WTC11 (cell line): Measurements from ENCODE around the gene ANKRD33. TPM values are rescaled to one million over a fixed set of nuclear protein-coding genes. Genes with fewer than 3 reads are reported as not detected.

Experiments
- ATAC-seq: fragments of 200-7000 bp; cut with Tn5 transposase; 2 replicates; pipeline ENCODE4 v1.10.0; 2021; ENCODE audit warnings: mild to moderate bottlenecking, moderate library complexity
- CTCF ChIA-PET: fragments of 300-600 bp; sonication (Branson Sonifier 250); formaldehyde crosslinking; loops from one replicate; lab custom pipeline; 2021; ENCODE audit warnings: antibody characterized with exemption; lab: Charles Lee
- POLR2A ChIA-PET: fragments of 350-600 bp; sonication (Branson Sonifier 250); formaldehyde crosslinking; loops from one replicate; lab custom pipeline; 2021; ENCODE audit warnings: antibody characterized with exemption; lab: Charles Lee
- DNase-seq: peaks from one replicate; pipeline ENCODE4 v3.0.0; 2021; ENCODE audit warnings: low spot score
- H3K27ac Mint-ChIP-seq: 2 replicates; pipeline ENCODE4 v1.8.0; 2021; ENCODE audit warnings: mixed read lengths
- H3K27me3 Mint-ChIP-seq: 2 replicates; pipeline ENCODE4 v1.8.0; 2021; ENCODE audit warnings: low read depth, mild to moderate bottlenecking, moderate library complexity, mixed read lengths
- H3K36me3 Mint-ChIP-seq: 2 replicates; pipeline ENCODE4 v1.8.0; 2021; ENCODE audit warnings: mixed read lengths
- H3K4me1 Mint-ChIP-seq: 2 replicates; pipeline ENCODE4 v1.8.0; 2022; ENCODE audit warnings: mixed read lengths
- H3K4me3 Mint-ChIP-seq: 2 replicates; pipeline ENCODE4 v1.8.0; 2021; ENCODE audit warnings: mild to moderate bottlenecking, moderate library complexity, mixed read lengths
- H3K9me3 Mint-ChIP-seq: 2 replicates; pipeline ENCODE4 v1.8.0; 2021; ENCODE audit warnings: mixed read lengths
- ATF1 ChIP-seq: sonication (generic); formaldehyde crosslinking; IDR thresholded peaks from 2 replicates; pipeline ENCODE4 v1.8.1; 2023; ENCODE audit warnings: mild to moderate bottlenecking, moderate library complexity, missing genetic modification reagents
- CBFB ChIP-seq: sonication (generic); formaldehyde crosslinking; IDR thresholded peaks from 2 replicates; pipeline ENCODE4 v1.8.1; 2022; ENCODE audit warnings: mild to moderate bottlenecking, low read depth, missing genetic modification reagents
- CREB1 ChIP-seq: sonication (generic); formaldehyde crosslinking; IDR thresholded peaks from 2 replicates; pipeline ENCODE4 v1.8.0; 2023; ENCODE audit warnings: mild to moderate bottlenecking, missing genetic modification reagents
- E2F1 ChIP-seq: sonication (generic); formaldehyde crosslinking; IDR thresholded peaks from 2 replicates; pipeline ENCODE4 v1.8.0; 2022; ENCODE audit warnings: mild to moderate bottlenecking, missing genetic modification reagents
- E2F4 ChIP-seq: sonication (generic); formaldehyde crosslinking; IDR thresholded peaks from 2 replicates; pipeline ENCODE4 v1.8.1; 2022; ENCODE audit warnings: low read depth, mild to moderate bottlenecking, moderate library complexity, missing genetic modification reagents, borderline replicate concordance
- HMGA2 ChIP-seq: fragments of 250-450 bp; sonication (Bioruptor Pico); IDR thresholded peaks from 2 replicates; pipeline ENCODE4 v1.4.0; 2021; ENCODE audit warnings: mild to moderate bottlenecking, moderate library complexity
- IRF2 ChIP-seq: sonication (generic); formaldehyde crosslinking; IDR thresholded peaks from 2 replicates; pipeline ENCODE4 v1.8.0; 2022; ENCODE audit warnings: low read depth, missing genetic modification reagents, borderline replicate concordance
- KAT7 ChIP-seq: sonication (generic); formaldehyde crosslinking; IDR thresholded peaks from 2 replicates; pipeline ENCODE4 v1.8.1; 2023; ENCODE audit warnings: missing genetic modification reagents, mild to moderate bottlenecking, borderline replicate concordance
- MAX ChIP-seq: sonication (generic); formaldehyde crosslinking; IDR thresholded peaks from 2 replicates; pipeline ENCODE4 v1.8.0; 2022; ENCODE audit warnings: mild to moderate bottlenecking, missing genetic modification reagents
- MXD4 ChIP-seq: fragments of 250-450 bp; sonication (Bioruptor Pico); IDR thresholded peaks from 2 replicates; pipeline ENCODE4 v1.8.0; 2021; ENCODE audit warnings: mild to moderate bottlenecking, moderate library complexity, borderline replicate concordance
- PRDM15 ChIP-seq: sonication (generic); formaldehyde crosslinking; IDR thresholded peaks from 2 replicates; pipeline ENCODE4 v1.8.0; 2022; ENCODE audit warnings: missing genetic modification reagents
- SMAD3 ChIP-seq: sonication (generic); formaldehyde crosslinking; IDR thresholded peaks from 2 replicates; pipeline ENCODE4 v1.8.0; 2022; ENCODE audit warnings: missing genetic modification reagents, mild to moderate bottlenecking, borderline replicate concordance
- SOX15 ChIP-seq: fragments of 250-450 bp; sonication (Bioruptor Pico); IDR thresholded peaks from 2 replicates; pipeline ENCODE4 v1.9.0; 2021; ENCODE audit warnings: mild to moderate bottlenecking
- SP1 ChIP-seq: sonication (generic); formaldehyde crosslinking; conservative IDR thresholded peaks from 2 replicates; pipeline ENCODE4 v1.8.1; 2022; ENCODE audit warnings: missing genetic modification reagents
- ZMAT4 ChIP-seq: fragments of 250-450 bp; sonication (Bioruptor Pico); IDR thresholded peaks from 2 replicates; pipeline ENCODE4 v1.9.0; 2021; ENCODE audit warnings: mild to moderate bottlenecking
- ZNF138 ChIP-seq: sonication (generic); formaldehyde crosslinking; conservative IDR thresholded peaks from 2 replicates; pipeline ENCODE4 v1.8.1; 2022; ENCODE audit warnings: mild to moderate bottlenecking, moderate library complexity, missing genetic modification reagents
- ZNF232 ChIP-seq: sonication (generic); formaldehyde crosslinking; IDR thresholded peaks from 2 replicates; pipeline ENCODE4 v1.8.0; 2022; ENCODE audit warnings: mild to moderate bottlenecking, missing genetic modification reagents
- ZNF281 ChIP-seq: sonication (generic); formaldehyde crosslinking; IDR thresholded peaks from 2 replicates; pipeline ENCODE4 v1.8.0; 2023; ENCODE audit warnings: mild to moderate bottlenecking, missing genetic modification reagents
- ZNF416 ChIP-seq: fragments of 250-450 bp; sonication (Bioruptor Pico); IDR thresholded peaks from 2 replicates; pipeline ENCODE4 v1.9.0; 2021; ENCODE audit warnings: mild to moderate bottlenecking, inconsistent platforms
- ZNF512 ChIP-seq: sonication (generic); formaldehyde crosslinking; IDR thresholded peaks from 2 replicates; pipeline ENCODE4 v1.8.1; 2022; ENCODE audit warnings: missing genetic modification reagents, borderline replicate concordance
- total RNA-seq: library from RNA; stranded (reverse); gene quantifications from 3 replicates; pipeline ENCODE4 v1.2.3, GENCODE V29; 2021

ANKRD33 gene
- total RNA-seq, 1 experiment from 2014 or later: 1.7 TPM

GRCh38 chr12:51924551-51925319 is 36.8 kb downstream of the ANKRD33 start:
- Mint-ChIP-seq H3K36me3 (no peaks in the 10 kb centered on the region), H3K9me3 (no peaks in the 10 kb centered on the region)
- no peak for TF ChIP-seq SMAD3 (CRISPR knock-in tag)
- TF ChIP-seq SP1 (CRISPR knock-in tag): no peak
- no peak for TF ChIP-seq ZMAT4 (CRISPR knock-in tag)
- TF ChIP-seq CBFB (CRISPR knock-in tag): no peak
- no peak for TF ChIP-seq PRDM15
- TF ChIP-seq SOX15 (CRISPR knock-in tag): no peak
- no peak for TF ChIP-seq E2F4 (CRISPR knock-in tag)
- TF ChIP-seq ZNF416 (CRISPR knock-in tag): no peak
- TF ChIP-seq HMGA2 (CRISPR knock-in tag): no peak
- TF ChIP-seq CREB1 (CRISPR knock-in tag): no peak
- no peak for TF ChIP-seq ATF1 (CRISPR knock-in tag)
- TF ChIP-seq, all 79 proteins: peak for 0
- Mint-ChIP-seq H3K27me3 (peaks cover 22% of the 10 kb centered on the region), H3K4me1 (peaks cover 26% of the 10 kb centered on the region), H3K27ac (no peak overlapping the region), H3K4me3 (no peak overlapping the region)
- DNase-seq: no peak
- ChIA-PET POLR2A (no interaction called here), CTCF (interaction anchor here (0.9 to 5.2 kb wide), 8 partner anchors 12 to 101 kb away, joined by 3 to 143 read pairs (median 26); partner anchors contain the start of gene ACVRL1)
- no peak for ATAC-seq

- Mint-ChIP-seq H3K4me1 (peaks cover 23% of the 10 kb centered on the region), H3K27ac (no peak overlapping the region), H3K36me3 (no peaks in the 10 kb centered on the region), H3K4me3 (no peak overlapping the region), H3K9me3 (no peaks in the 10 kb centered on the region), H3K27me3 (peaks cover 19% of the 10 kb centered on the region)
- ChIA-PET POLR2A (no interaction called here), CTCF (interaction anchor here (1.1 to 5.2 kb wide), 3 partner anchors 13 to 31 kb away, joined by 4 to 143 read pairs (median 18); no protein-coding TSS in a partner anchor)
- ATAC-seq: no peak
- DNase-seq: no peak
- TF ChIP-seq ZNF138 (CRISPR knock-in tag) (no peak), ZNF232 (no peak), KAT7 (CRISPR knock-in tag) (no peak), MXD4 (CRISPR knock-in tag) (no peak), CBFB (CRISPR knock-in tag) (no peak), IRF2 (CRISPR knock-in tag) (no peak), MAX (CRISPR knock-in tag) (no peak), E2F1 (no peak), ZNF512 (CRISPR knock-in tag) (no peak), ZNF281 (CRISPR knock-in tag) (no peak)
Measured at GRCh38 chr12:51925346-51926063, 37.6 kb downstream of the ANKRD33 start.
